Prostate gland (tissue), 2 donors: ENCODE measurements around the gene DOCK7.

ENCODE experiments used
- CTCF ChIP-seq, 4 experiments: fragments of 200-600 bp in 2 of 4; fragments of 450-650 bp in 2 of 4; sonication (generic) in 2 of 4; IDR thresholded peaks; 1 replicate in 3 of 4; 2 replicates in 1 of 4; pipeline ENCODE4 v1.5.1; 2016 to 2019; ENCODE audit warnings: antibody characterized with exemption in 4 of 4, mild to moderate bottlenecking in 2 of 4, moderate library complexity in 2 of 4
- POLR2AphosphoS5 ChIP-seq: sonication (generic); formaldehyde crosslinking; IDR thresholded peaks from one replicate; pipeline ENCODE4 v1.6.1; 2017; ENCODE audit warnings: antibody characterized with exemption

GRCh38 chr1:62688687-62689085 lies 500 bp upstream of the DOCK7 start:
- TF ChIP-seq CTCF (IDR thresholded peaks at IDR 0.05), result no peak
- TF ChIP-seq POLR2AphosphoS5, result no peak
